ENCODE results near the gene SLC35F4. TPM values are rescaled to one million over a fixed set of nuclear protein-coding genes. Genes with fewer than 3 reads are reported as not detected.

SLC35F4 gene
- total and polyA plus RNA-seq, 2 donors (not counting 3 experiments of a cell fraction or from before 2014, with no cell fraction given): not detected

DNA sequence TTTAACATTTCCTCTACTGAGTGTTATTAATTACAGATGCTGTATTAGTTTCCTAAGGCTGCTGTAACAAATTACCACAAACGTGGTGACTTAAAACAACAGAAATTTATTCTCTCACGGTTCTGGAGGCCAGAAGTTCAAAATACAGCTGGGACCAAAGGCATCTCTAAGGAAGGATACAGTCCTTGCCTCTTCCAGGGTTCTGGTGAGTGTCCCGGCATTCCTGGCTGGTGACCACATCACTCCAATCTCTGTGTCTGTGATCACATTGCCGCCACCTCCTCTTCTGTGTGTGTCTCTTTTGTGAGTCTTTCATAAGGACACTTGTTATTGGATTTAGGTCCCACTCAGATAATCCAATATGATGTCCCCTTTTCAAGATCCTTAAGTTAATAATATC, 287.1 kb downstream of the SLC35F4 start:
- no peaks in the 10 kb centered on the region for H3K4me1 ChIP-seq (ENCODE audit: control insufficient read depth, extremely low read depth, insufficient read depth, low read length)
- H3K9me1 ChIP-seq (replicated peaks; ENCODE audit: control insufficient read depth, extremely low read depth, insufficient read depth, low read length): no peaks in the 10 kb centered on the region
- H3K4me3 ChIP-seq (replicated peaks in 1 of 3; ENCODE audit: insufficient read depth in 1 of 3, low read depth in 1 of 3, low read length in 3 of 3): no peak overlapping the region
- H3K27ac ChIP-seq (ENCODE audit: insufficient read depth, low read depth, low read length): no peak overlapping the region
- no peak for FAIRE-seq
- POLR2A ChIA-PET: no interaction called here
- no peaks in the 10 kb centered on the region for H3K36me3 ChIP-seq (ENCODE audit: control insufficient read depth in 2 of 2, extremely low read depth in 1 of 2, insufficient read depth in 2 of 2, low read length in 2 of 2)
- no TSS peak for BruUV-seq (replicated peaks)
- CTCF ChIA-PET: no interaction called here
- no peaks in the 10 kb centered on the region for H3K79me2 ChIP-seq (ENCODE audit: control insufficient read depth, insufficient read depth, low read length)
- intact Hi-C loops (cut with micrococcal nuclease) (no loop called here), dilution Hi-C loops (cut with MboI; ENCODE audit: extremely low pct_ligation_motif_present, low sequenced_read_pairs) (no loop called here)
- H3K9me3 ChIP-seq (replicated peaks; ENCODE audit: control insufficient read depth, insufficient read depth, low read length): peaks cover 2% of the 10 kb centered on the region
- H3K4me2 ChIP-seq (ENCODE audit: insufficient read depth, low read length): no peak overlapping the region
- TF ChIP-seq, protein P1, sequence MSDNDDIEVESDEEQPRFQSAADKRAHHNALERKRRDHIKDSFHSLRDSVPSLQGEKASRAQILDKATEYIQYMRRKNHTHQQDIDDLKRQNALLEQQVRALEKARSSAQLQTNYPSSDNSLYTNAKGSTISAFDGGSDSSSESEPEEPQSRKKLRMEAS (IDR thresholded peaks at IDR 0.05; ENCODE audit: insufficient read depth, insufficient read length): no peak
- TF ChIP-seq POLR2AphosphoS5 (IDR thresholded peaks at IDR 0.05; ENCODE audit: insufficient read depth, low read depth, low read length) (no peak), POLR2A (IDR thresholded peaks at IDR 0.05; ENCODE audit: low read depth, low read length) (no peak), FOS (IDR thresholded peaks at IDR 0.05; ENCODE audit: borderline replicate concordance, insufficient read depth, low read length) (no peak)
- TF ChIP-seq, protein P2, sequence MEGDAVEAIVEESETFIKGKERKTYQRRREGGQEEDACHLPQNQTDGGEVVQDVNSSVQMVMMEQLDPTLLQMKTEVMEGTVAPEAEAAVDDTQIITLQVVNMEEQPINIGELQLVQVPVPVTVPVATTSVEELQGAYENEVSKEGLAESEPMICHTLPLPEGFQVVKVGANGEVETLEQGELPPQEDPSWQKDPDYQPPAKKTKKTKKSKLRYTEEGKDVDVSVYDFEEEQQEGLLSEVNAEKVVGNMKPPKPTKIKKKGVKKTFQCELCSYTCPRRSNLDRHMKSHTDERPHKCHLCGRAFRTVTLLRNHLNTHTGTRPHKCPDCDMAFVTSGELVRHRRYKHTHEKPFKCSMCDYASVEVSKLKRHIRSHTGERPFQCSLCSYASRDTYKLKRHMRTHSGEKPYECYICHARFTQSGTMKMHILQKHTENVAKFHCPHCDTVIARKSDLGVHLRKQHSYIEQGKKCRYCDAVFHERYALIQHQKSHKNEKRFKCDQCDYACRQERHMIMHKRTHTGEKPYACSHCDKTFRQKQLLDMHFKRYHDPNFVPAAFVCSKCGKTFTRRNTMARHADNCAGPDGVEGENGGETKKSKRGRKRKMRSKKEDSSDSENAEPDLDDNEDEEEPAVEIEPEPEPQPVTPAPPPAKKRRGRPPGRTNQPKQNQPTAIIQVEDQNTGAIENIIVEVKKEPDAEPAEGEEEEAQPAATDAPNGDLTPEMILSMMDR (IDR thresholded peaks at IDR 0.05; ENCODE audit: extremely low read depth in 1 of 2, insufficient read depth in 1 of 2, low read depth in 1 of 2, low read length in 2 of 2): no peak
- H3K9ac ChIP-seq (replicated peaks; ENCODE audit: extremely low read depth, insufficient read depth, low read length): no peak overlapping the region
- DNase-seq (ENCODE audit: low read depth, low spot score): no peak
- H2AFZ ChIP-seq (ENCODE audit: low read depth, low read length): no peak overlapping the region
- no peaks in the 10 kb centered on the region for H4K20me1 ChIP-seq (replicated peaks; ENCODE audit: control insufficient read depth, extremely low read depth, insufficient read depth, low read length)
- H3K27me3 ChIP-seq (ENCODE audit: control insufficient read depth in 2 of 2, insufficient read depth in 2 of 2, low read length in 2 of 2): no peaks in the 10 kb centered on the region

DNA sequence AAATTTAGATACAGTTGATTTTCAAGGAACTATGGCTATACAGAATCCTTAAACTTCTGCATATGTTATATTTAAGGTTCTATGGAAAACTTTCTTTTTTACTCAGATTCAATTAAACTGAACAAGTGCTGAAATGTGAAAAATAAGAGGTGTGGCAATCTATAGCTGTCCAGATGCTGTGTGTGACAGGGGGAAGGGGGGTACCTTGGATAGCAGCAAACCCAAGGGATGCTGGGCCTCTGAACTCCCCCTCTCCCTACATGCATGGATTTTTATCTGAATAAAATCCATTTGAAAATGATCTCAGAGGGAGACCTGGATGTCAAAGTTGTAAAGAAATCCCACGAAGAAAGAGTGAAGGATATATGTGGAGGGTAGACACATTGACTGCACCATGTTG, 289.4 kb downstream of the SLC35F4 start:
- CTCF ChIA-PET: interaction anchor here (1.0 kb wide), 1 partner anchor 86 kb away, joined by 3 read pairs; no protein-coding TSS in a partner anchor
- Histone ChIP-seq H3K36me3 (ENCODE audit: control insufficient read depth in 2 of 2, extremely low read depth in 1 of 2, insufficient read depth in 2 of 2, low read length in 2 of 2) (no peaks in the 10 kb centered on the region), H3K9me3 (replicated peaks; ENCODE audit: control insufficient read depth, insufficient read depth, low read length) (no peaks in the 10 kb centered on the region), H3K79me2 (ENCODE audit: control insufficient read depth, insufficient read depth, low read length) (no peaks in the 10 kb centered on the region), H2AFZ (ENCODE audit: low read depth, low read length) (no peak overlapping the region), H3K9me1 (replicated peaks; ENCODE audit: control insufficient read depth, extremely low read depth, insufficient read depth, low read length) (no peaks in the 10 kb centered on the region), H3K4me2 (ENCODE audit: insufficient read depth, low read length) (no peak overlapping the region), H3K9ac (replicated peaks; ENCODE audit: extremely low read depth, insufficient read depth, low read length) (no peak overlapping the region), H3K4me3 (replicated peaks in 1 of 3; ENCODE audit: insufficient read depth in 1 of 3, low read depth in 1 of 3, low read length in 3 of 3) (no peak overlapping the region), H3K27ac (ENCODE audit: insufficient read depth, low read depth, low read length) (no peak overlapping the region), H3K27me3 (ENCODE audit: control insufficient read depth in 2 of 2, insufficient read depth in 2 of 2, low read length in 2 of 2) (no peaks in the 10 kb centered on the region), H3K4me1 (ENCODE audit: control insufficient read depth, extremely low read depth, insufficient read depth, low read length) (no peaks in the 10 kb centered on the region), H4K20me1 (replicated peaks; ENCODE audit: control insufficient read depth, extremely low read depth, insufficient read depth, low read length) (no peaks in the 10 kb centered on the region)
- TF ChIP-seq JUN (IDR thresholded peaks at IDR 0.05; ENCODE audit: borderline replicate concordance, insufficient read depth, insufficient read length, low read depth) (no peak), MYC (IDR thresholded peaks at IDR 0.05; ENCODE audit: low read depth, low read length) (no peak), EZH2 (IDR thresholded peaks at IDR 0.05; ENCODE audit: borderline replicate concordance, low read depth, low read length, severe bottlenecking) (no peak), POLR2AphosphoS5 (IDR thresholded peaks at IDR 0.05; ENCODE audit: insufficient read depth, low read depth, low read length) (no peak), POLR2A (IDR thresholded peaks at IDR 0.05; ENCODE audit: low read depth, low read length) (no peak), FOS (IDR thresholded peaks at IDR 0.05; ENCODE audit: borderline replicate concordance, insufficient read depth, low read length) (no peak), GATA2 (IDR thresholded peaks at IDR 0.05; ENCODE audit: insufficient read depth, insufficient read length, low read depth, low read length) (no peak)
- TF ChIP-seq, protein P1 (IDR thresholded peaks at IDR 0.05; ENCODE audit: insufficient read depth, insufficient read length): no peak
- TF ChIP-seq, protein P2 (IDR thresholded peaks at IDR 0.05; ENCODE audit: extremely low read depth in 1 of 2, insufficient read depth in 1 of 2, low read depth in 1 of 2, low read length in 2 of 2): no peak
- no peak for DNase-seq (ENCODE audit: low read depth, low spot score)
- FAIRE-seq: no peak
- POLR2A ChIA-PET: no interaction called here
- no TSS peak for BruUV-seq (replicated peaks)
- dilution Hi-C loops (cut with MboI; ENCODE audit: extremely low pct_ligation_motif_present, low sequenced_read_pairs): no loop called here
- intact Hi-C loops (cut with micrococcal nuclease): no loop called here

Measured in endothelial cell of umbilical vein (primary cell).